ENCODE data around the gene PAXIP1.

GRCh38 chr7:154947604-154948003 is 55.3 kb downstream of the PAXIP1 start:
- TF ChIP-seq CTCF (IDR thresholded peaks at IDR 0.05) (no peak), POLR2A (IDR thresholded peaks at IDR 0.05) (no peak)

Data from ovary (tissue), 3 donors.